GM19463 (cell line): ENCODE data around the gene NDEL1.

Experiments
- ATAC-seq: cut with Tn5 transposase; IDR thresholded peaks from one replicate; pipeline ENCODE4 v1.9.1; 2021; ENCODE audit warnings: mild to moderate bottlenecking, moderate library complexity; ENCODE audit not compliant: unreplicated experiment

NDEL1 gene

DNA sequence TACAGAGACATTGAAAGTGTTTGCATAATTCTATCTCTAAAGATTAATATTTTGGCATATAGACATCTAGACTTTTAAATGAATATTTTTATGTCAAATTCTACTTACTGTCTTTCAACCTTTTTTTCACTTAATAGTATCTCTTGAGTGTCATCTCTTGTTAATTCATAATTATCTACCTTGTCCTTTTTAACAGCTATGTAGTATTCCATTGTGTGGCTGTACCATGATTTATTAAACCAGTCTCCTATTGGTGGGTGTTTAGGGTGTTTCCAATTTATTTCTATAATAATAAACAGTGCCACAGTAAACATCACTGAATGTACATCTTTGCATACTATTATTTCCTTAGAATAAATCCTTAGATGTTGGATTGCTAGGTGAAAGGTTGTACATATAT is 21.7 kb upstream of the NDEL1 start:
- no peak for ATAC-seq

DNA sequence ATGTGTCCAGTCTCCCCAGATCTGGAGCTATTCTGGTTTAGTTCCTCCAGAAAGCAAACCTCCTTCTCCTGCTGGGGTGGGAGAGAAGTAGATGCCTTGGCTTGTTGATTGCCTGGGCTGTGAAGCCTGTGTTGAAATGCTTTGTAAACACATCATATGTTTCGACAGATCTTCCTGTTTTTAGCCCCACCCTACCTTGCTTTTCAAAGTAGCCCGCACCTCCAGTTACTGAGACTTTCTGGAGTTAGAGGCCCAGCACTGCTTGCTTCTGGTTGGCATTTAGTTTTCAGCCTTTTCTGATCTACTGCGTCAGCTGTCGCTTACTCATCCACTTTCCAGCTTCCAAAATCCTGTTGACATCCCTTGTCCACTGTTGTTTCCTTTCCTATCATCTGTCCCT is 17.9 kb upstream of the NDEL1 start:
- no peak for ATAC-seq

GRCh38 chr17:8418471-8418870 is 17.2 kb upstream of the NDEL1 start:
- ATAC-seq = no peak

DNA sequence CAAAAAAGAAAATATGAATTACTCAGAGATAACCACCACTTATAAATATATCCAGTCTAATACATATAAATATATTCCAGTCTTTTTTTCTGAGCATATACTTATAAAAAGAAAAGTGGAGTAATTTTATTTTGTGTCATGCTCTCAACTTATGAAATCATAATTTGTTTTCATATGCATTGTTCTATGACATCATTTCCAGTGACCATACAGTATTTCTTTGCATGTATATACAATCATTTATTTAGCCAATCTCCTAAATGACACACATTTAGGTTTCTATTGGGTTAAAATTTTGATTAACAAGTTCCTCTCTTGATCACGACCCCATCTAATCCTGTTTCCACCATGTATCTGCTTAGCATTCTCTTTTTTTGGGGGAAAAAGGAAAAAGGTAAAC is 16.4 kb upstream of the NDEL1 start:
- ATAC-seq = no peak

DNA sequence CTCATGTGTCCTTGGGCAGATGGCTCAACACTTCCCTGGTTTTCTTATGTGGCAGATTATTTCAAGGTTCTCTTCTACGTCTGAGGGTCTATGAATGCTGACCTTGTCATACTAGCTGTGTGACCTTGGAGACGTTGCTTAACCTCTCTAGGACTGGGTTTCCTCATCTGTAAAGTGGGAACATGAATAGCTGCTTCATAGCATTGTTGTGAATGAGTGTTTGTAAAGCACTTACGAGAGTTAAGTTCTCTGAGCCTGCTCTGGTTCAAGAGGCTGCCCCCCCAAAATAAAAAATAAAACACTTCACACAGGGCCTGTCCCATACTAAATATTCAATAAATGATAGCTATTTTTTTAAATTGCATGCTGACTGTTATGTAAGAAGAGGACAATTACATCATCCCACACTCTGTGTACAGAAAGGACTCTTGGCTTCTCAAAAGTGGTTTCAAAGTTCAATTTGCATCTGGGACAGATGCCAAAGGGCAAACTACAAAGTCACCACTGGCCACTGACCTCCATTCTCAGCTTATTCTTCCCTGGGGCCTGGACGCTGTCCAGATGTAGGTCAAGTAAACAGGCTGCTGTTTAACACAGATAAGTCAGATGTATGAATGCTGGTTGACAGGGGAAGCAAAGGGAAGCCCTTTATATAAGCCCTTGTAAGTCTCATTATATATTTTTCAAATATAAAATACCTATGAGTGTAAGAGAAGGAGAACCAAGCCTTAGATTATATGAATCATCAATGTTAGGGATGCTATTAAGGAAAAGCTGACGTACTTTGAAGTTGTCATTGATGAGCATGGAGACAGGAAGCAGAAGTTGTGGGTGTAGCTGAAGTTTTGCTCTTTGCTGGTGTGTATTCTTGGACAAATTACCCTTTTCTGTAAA is 15.4 kb upstream of the NDEL1 start:
- no peak for ATAC-seq

DNA sequence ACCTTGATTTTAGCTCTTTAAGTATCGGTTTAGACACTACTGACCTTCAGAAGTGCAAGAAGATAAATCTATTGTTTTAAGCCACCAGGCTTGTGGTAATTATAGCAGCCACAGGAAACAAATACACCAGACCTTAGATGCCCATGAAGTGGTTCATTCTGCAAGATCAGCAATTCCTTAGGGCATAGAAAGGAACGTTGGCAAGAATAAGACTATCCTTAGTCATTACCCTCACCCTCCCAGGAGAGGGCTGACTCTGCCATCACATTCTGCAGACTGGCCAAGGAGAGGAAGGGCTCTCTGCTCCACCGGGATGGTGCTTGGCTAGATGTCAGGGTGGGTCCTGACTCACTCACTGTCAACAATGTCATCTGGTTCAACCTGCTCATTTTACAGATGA is 14.1 kb upstream of the NDEL1 start:
- ATAC-seq = no peak

DNA sequence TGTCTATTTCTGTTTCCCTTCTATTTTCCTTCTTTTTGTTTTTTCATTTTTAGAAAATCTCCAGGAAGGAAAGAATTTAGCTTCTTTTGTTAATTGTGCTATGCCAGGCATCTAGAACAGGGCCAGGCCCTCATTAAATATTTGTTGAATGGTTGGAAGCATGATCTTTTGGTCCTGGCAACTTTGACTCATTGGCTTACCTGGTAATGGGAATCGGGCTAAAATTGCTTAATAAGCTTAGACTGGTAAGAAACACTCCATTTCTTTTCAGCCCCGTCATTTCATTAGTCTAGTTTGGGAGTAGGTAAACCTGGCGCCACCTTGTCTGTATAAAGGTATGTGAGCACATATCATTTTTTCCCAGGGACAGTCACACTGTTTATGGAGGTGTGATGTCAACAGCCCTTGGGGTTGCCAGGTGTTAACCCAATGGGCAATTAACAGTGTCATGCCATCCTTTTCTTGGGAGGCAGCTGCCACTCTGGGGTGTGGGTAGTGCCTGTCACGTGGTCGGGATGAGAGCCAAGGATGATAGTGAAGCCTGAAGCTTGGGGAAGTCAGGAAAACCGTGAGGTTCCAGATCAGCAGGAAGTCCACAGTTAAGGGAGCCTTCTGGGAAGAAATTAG is 9.5 kb upstream of the NDEL1 start:
- no peak for ATAC-seq

- ATAC-seq = no peak
Observed at GRCh38 chr17:8426802-8427201, 8.9 kb upstream of the NDEL1 start.

GRCh38 chr17:8430966-8431365 is 4.7 kb upstream of the NDEL1 start:
- no peak for ATAC-seq

DNA sequence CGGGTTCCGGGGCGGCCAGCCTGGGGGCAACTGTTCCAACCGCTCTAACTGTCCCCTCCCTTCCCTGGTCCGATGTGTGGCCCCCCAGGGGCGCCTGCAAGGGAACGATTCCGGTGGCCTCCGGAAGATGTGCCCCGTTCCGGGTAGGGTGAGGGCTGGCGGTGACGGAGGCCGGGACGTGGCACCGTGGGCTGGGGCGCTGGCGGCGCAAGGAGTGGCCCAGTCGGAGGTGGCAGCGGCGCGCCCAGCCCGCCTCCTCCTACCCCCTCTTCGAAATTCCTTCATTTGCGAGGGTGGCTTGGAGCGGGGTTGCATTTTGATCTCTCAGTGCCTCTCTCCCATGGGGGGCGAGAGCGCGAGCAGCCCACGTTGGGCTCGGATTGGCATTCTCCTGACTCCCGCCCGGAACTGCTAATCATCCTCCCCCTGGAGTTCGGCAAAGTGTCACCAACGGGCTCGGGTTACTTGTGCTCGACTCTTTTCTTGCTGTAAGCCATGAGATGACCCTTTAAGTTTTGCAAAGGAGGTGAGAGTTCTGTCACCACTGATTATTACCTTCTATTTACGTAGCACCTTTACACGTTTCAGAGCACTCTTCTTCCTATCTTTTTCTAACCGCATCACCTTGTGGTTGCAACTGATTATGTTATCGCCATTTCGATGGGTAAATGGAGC is 622 bp downstream of the NDEL1 start:
- peak; percentile 52 for ATAC-seq

DNA sequence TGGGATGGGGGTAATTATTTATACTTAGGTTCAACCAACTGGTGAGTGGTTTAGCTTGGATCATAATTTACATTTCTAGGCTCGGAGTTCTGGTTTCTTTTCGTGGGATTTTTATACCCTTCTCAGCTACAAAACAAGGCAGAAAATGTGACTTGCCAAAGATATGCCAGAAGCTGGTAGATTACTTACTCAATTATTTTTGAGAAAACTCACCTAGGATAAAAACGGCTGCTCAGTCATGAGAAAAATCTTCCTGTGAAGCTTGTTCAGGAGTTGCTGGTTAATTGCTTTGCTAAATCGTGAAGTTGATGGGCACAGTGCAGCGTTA is 1.1 kb downstream of the NDEL1 start:
- no peak for ATAC-seq

GRCh38 chr17:8438441-8438840 is 2.8 kb downstream of the NDEL1 start:
- no peak for ATAC-seq

DNA sequence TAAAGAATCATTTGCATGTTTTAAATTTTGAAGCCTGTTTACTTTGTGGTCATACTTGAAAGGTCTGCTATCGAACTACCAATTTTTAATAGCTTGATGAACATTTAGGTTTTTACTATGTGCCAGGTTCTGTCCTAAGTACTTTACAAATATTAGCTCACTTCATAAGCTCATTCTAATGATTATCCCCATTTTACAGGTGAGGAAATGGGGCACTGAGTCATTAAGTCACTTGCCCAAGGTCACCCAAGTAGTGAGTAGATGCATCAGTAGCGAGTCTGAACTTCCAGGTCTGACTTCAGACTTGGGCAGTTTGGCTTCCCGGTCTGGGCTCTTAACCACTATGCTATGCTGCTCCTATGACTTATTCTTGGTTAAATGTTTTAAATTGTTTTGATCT is 4.0 kb downstream of the NDEL1 start:
- no peak for ATAC-seq

DNA sequence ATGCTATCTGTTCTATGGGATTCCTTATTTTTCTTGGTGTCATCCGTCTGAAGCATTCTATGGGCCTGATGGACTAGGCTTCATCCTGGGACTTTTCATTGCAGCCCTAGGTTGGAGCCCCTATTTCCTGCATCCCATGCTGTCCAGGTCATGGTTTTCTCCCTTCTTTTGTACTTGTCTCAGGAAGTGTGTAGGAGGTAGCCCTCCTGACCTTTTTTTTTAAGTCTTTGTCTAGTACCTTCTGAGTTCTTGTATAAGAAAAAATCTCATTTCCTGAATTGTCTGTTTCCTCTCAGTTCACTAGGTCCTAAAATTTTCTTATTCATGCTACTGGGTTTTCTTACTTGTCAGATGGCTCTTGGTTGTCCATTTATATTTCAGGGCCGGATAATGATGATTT is 6.0 kb downstream of the NDEL1 start:
- no peak for ATAC-seq

DNA sequence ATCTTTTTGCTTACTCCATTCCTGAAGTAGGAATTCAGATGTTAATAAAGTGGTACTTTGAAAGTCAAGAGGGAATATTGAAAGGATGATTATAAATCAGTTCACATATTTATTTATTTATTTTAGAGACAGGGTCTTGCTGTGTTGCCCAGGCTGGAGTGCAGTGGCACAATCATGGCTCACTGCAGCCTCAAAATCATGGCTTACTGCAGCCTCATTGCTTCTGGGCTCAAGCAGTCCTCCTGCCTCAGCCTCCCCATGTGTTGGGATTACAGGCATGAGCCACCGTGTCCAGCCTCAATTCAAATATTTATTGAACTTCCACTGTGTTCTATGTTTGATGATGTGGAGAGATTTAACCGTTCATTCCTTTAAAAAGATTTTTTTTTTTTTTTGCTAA is 6.6 kb downstream of the NDEL1 start:
- ATAC-seq = no peak

- ATAC-seq = no peak
Observed at GRCh38 chr17:8443756-8444155, 8.1 kb downstream of the NDEL1 start.

- no peak for ATAC-seq
Observed at GRCh38 chr17:8444494-8444893, 8.8 kb downstream of the NDEL1 start.

DNA sequence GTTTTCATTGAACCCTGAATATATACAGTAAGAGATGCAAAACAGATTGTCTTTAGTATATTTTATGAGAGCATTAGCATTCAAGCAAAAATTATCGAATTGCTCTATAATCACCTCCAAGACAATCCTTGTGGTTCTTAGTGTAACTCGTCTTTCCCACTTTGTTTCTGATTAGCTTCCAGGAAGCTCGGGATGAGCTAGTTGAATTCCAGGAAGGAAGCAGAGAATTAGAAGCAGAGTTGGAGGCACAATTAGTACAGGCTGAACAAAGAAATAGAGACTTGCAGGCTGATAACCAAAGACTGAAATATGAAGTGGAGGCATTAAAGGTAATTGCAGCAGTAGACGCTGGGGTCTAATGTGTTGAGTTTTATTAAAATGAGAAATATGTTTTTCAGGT is 9.9 kb downstream of the NDEL1 start:
- ATAC-seq = no peak

GRCh38 chr17:8447799-8448198 is 12.1 kb downstream of the NDEL1 start:
- no peak for ATAC-seq

DNA sequence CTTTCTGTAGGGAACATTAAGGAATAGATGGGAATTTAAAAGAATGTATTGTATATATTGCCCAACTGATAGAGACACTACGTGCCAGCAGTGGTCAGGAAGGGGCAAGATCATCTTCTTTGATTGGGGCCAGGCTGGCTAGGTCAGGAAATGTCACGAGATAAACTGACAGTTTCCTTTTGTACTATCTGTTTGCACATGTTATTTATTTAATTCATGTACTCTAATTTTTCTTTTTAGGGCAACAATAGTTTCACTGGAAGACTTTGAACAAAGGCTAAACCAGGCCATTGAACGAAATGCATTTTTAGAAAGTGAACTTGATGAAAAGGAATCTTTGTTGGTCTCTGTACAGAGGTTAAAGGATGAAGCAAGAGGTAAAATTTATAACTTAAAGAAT is 12.6 kb downstream of the NDEL1 start:
- ATAC-seq = no peak

DNA sequence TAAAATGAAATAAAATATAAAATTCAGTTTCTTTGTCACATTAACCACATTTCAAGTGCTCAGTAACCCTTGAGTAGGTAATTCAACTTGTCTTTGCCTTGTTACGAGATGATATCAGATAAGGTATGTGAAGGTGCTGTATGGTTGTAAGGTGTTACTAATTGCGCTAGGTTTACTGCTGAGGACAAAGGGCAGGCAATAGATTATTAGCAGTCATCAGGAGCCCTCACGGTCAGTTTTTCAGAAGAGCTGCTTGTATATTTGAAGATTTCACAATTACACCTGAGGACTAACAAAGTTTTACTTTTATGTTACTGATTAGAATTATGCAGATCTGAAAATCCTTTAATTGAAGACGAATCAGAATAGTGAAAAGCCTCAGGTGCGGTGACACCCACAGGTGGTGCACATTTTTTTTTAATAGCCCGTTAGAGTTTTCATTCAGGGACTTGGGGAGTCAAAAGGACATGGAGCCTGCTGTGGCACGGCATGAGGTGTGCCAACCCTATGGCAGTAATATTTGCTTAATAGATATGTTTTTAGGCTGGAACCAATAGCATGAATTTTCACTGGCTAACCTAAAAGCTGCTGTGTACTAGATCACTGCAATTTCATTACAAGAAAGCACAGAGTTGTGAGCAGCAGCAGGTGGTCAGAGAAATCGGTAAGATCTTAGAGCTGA is 16.4 kb downstream of the NDEL1 start:
- ATAC-seq = no peak

DNA sequence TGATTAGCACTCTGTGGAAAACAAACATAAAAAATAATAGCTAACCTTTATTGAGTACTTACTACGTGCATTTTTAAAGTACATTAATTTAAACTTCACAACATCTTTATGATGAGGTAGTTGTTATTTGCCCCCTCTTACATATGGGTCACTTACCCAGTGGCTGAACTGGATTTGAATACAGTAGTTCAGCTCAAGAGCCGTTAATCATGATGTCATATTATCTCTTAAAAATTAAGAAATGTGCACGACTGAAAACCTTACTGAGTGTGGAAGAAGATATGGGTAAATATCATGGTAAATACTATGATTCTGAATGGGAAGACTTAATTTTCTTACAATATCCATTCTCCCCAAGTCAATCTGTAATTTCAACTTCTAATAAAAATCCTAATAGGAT is 17.6 kb downstream of the NDEL1 start:
- no peak for ATAC-seq
